ENCODE results near the gene RAB26. TPM values are rescaled to one million over a fixed set of nuclear protein-coding genes. Genes with fewer than 3 reads are reported as not detected.

Gene RAB26
- total and polyA plus RNA-seq, 5 experiments from 2014 or later = 0.27 to 1.2 (median 0.94) TPM; not detected in 2

Small RNAs within 50 kb of the gene (microRNA-seq; reads per million reads assigned to microRNA genes)
- not detected for gene MIR3180-5 (ENCODE audit: borderline microRNAs expressed)
- gene MIR4516 (ENCODE audit: borderline microRNAs expressed) = not detected
- not detected for gene MIR6511B1 (ENCODE audit: borderline microRNAs expressed)

Other genes starting within 250 kb of the RAB26 start
- gene HS3ST6, start 230.2 kb upstream of the RAB26 start, total RNA-seq = not detected
- not detected for gene HS3ST6, start 230.2 kb upstream of the RAB26 start, polyA plus RNA-seq
- gene MSRB1, start 205.4 kb upstream of the RAB26 start, total RNA-seq = 1 to 10 TPM; 9.9 to 10.0 TPM
- 10 to 100 TPM; 13.9 to 19.1 (median 16.2) TPM for gene MSRB1, start 205.4 kb upstream of the RAB26 start, polyA plus RNA-seq
- gene RPL3L, start 193.9 kb upstream of the RAB26 start, total RNA-seq = not detected
- gene RPL3L, start 193.9 kb upstream of the RAB26 start, polyA plus RNA-seq = not detected
- gene NDUFB10, start 189.1 kb upstream of the RAB26 start, total RNA-seq = 10 to 100 TPM; 62.5 to 65.6 TPM
- 100 to 1,000 TPM; 180 to 217 (median 187) TPM for gene NDUFB10, start 189.1 kb upstream of the RAB26 start, polyA plus RNA-seq
- 1,000 to 10,000 TPM; 3,016 to 3,025 TPM for gene RPS2, start 183.8 kb upstream of the RAB26 start, total RNA-seq
- gene RPS2, start 183.8 kb upstream of the RAB26 start, polyA plus RNA-seq = 1,000 to 10,000 TPM; 6,506 to 7,644 (median 7,481) TPM
- not detected for gene RNF151, start 181.8 kb upstream of the RAB26 start, total RNA-seq
- gene RNF151, start 181.8 kb upstream of the RAB26 start, polyA plus RNA-seq = not detected
- 10 to 100 TPM; 30.0 to 33.4 TPM for gene TBL3, start 176.6 kb upstream of the RAB26 start, total RNA-seq
- 10 to 100 TPM; 44.6 to 61.8 (median 52.2) TPM for gene TBL3, start 176.6 kb upstream of the RAB26 start, polyA plus RNA-seq
- gene NOXO1, start 167.2 kb upstream of the RAB26 start, total RNA-seq = 1 to 10 TPM; 1.3 to 2.3 TPM
- not detected for gene NOXO1, start 167.2 kb upstream of the RAB26 start, polyA plus RNA-seq
- 10 to 100 TPM; 15.9 to 22.3 TPM for gene GFER, start 164.4 kb upstream of the RAB26 start, total RNA-seq
- gene GFER, start 164.4 kb upstream of the RAB26 start, polyA plus RNA-seq = 10 to 100 TPM; 21.4 to 30.0 (median 26.3) TPM
- gene SYNGR3, start 158.7 kb upstream of the RAB26 start, total RNA-seq = under 1 TPM; 0.60 to 0.77 TPM
- gene SYNGR3, start 158.7 kb upstream of the RAB26 start, polyA plus RNA-seq = 1 to 10 TPM in 1 of 3 donors, under 1 TPM in 1, not detected in 1; 0.77 to 1.1 TPM
- 10 to 100 TPM; 58.6 to 66.2 TPM for gene ZNF598, start 138.8 kb upstream of the RAB26 start, total RNA-seq
- 1 to 10 TPM; 3.4 to 10.0 (median 3.6) TPM for gene ZNF598, start 138.8 kb upstream of the RAB26 start, polyA plus RNA-seq
- not detected for gene NPW, start 128.8 kb upstream of the RAB26 start, total RNA-seq
- not detected for gene NPW, start 128.8 kb upstream of the RAB26 start, polyA plus RNA-seq
- 1 to 10 TPM; 5.3 to 6.0 TPM for gene NHERF2, start 121.7 kb upstream of the RAB26 start, total RNA-seq
- gene NHERF2, start 121.7 kb upstream of the RAB26 start, polyA plus RNA-seq = 1 to 10 TPM in 1 of 3 donors, under 1 TPM in 2; 0.32 to 1.2 (median 0.46) TPM
- gene NTHL1, start 100.8 kb upstream of the RAB26 start, total RNA-seq = 10 to 100 TPM in 1 of 2 experiments, 1 to 10 TPM in 1; 9.1 to 13.1 TPM
- gene NTHL1, start 100.8 kb upstream of the RAB26 start, polyA plus RNA-seq = 10 to 100 TPM; 13.1 to 20.0 (median 16.6) TPM
- 100 to 1,000 TPM; 145 to 162 TPM for gene TSC2, start 100.6 kb upstream of the RAB26 start, total RNA-seq
- 10 to 100 TPM; 23.5 to 42.0 (median 27.2) TPM for gene TSC2, start 100.6 kb upstream of the RAB26 start, polyA plus RNA-seq
- gene PKD1, start 12.7 kb upstream of the RAB26 start, total RNA-seq = 100 to 1,000 TPM; 131 to 134 TPM
- 1 to 10 TPM; 3.5 to 9.9 (median 4.8) TPM for gene PKD1, start 12.7 kb upstream of the RAB26 start, polyA plus RNA-seq
- gene TRAF7, start 7.2 kb downstream of the RAB26 start, total RNA-seq = 10 to 100 TPM; 32.3 to 39.5 TPM
- 1 to 10 TPM; 3.5 to 8.8 (median 4.3) TPM for gene TRAF7, start 7.2 kb downstream of the RAB26 start, polyA plus RNA-seq
- gene CASKIN1, start 48.0 kb downstream of the RAB26 start, total RNA-seq = under 1 TPM; 0.08 to 0.13 TPM
- not detected for gene CASKIN1, start 48.0 kb downstream of the RAB26 start, polyA plus RNA-seq
- 10 to 100 TPM; 49.3 to 53.2 TPM for gene MLST8, start 56.8 kb downstream of the RAB26 start, total RNA-seq
- gene MLST8, start 56.8 kb downstream of the RAB26 start, polyA plus RNA-seq = 10 to 100 TPM; 29.9 to 40.4 (median 30.1) TPM
- 10 to 100 TPM; 26.7 to 27.0 TPM for gene BRICD5, start 62.2 kb downstream of the RAB26 start, total RNA-seq
- under 1 TPM in 2 of 3 donors, not detected in 1; 0.11 to 0.23 TPM for gene BRICD5, start 62.2 kb downstream of the RAB26 start, polyA plus RNA-seq
- 10 to 100 TPM; 22.8 to 28.1 TPM for gene PGP, start 66.2 kb downstream of the RAB26 start, total RNA-seq
- gene PGP, start 66.2 kb downstream of the RAB26 start, polyA plus RNA-seq = 10 to 100 TPM in 2 of 3 donors, 1 to 10 TPM in 1; 8.7 to 17.7 (median 11.6) TPM
- 10 to 100 TPM; 39.5 to 41.2 TPM for gene E4F1, start 75.0 kb downstream of the RAB26 start, total RNA-seq
- 10 to 100 TPM in 2 of 3 donors, 1 to 10 TPM in 1; 8.7 to 19.2 (median 10.9) TPM for gene E4F1, start 75.0 kb downstream of the RAB26 start, polyA plus RNA-seq
- gene DNASE1L2, start 87.8 kb downstream of the RAB26 start, total RNA-seq = 1 to 10 TPM; 1.4 to 1.6 TPM
- gene DNASE1L2, start 87.8 kb downstream of the RAB26 start, polyA plus RNA-seq = not detected
- 10 to 100 TPM; 22.1 to 25.1 TPM for gene ECI1, start 103.0 kb downstream of the RAB26 start, total RNA-seq
- 10 to 100 TPM; 30.6 to 40.4 (median 31.0) TPM for gene ECI1, start 103.0 kb downstream of the RAB26 start, polyA plus RNA-seq
- 100 to 1,000 TPM; 162 to 165 TPM for gene RNPS1, start 119.5 kb downstream of the RAB26 start, total RNA-seq
- 100 to 1,000 TPM; 197 to 289 (median 228) TPM for gene RNPS1, start 119.5 kb downstream of the RAB26 start, polyA plus RNA-seq
- 1 to 10 TPM; 7.8 to 8.2 TPM for gene ABCA3, start 192.1 kb downstream of the RAB26 start, total RNA-seq
- gene ABCA3, start 192.1 kb downstream of the RAB26 start, polyA plus RNA-seq = 1 to 10 TPM; 1.2 to 2.2 (median 2.1) TPM

Data from naive thymus-derived CD8-positive, alpha-beta T cell (primary cell).